GM12878 (cell line): ENCODE data around the gene PRKCG.

Experiments
- POLR2A ChIP-seq: IDR thresholded peaks from 2 replicates; pipeline ENCODE4 v1.6.1; 2011; ENCODE audit warnings: low read depth, mild to moderate bottlenecking, low read length
- TF ChIP-seq, protein P1 (sequence below): fragments of 450-650 bp; IDR thresholded peaks from 2 replicates; pipeline ENCODE4 v1.6.1; 2014; ENCODE audit warnings: mild to moderate bottlenecking

DNA sequence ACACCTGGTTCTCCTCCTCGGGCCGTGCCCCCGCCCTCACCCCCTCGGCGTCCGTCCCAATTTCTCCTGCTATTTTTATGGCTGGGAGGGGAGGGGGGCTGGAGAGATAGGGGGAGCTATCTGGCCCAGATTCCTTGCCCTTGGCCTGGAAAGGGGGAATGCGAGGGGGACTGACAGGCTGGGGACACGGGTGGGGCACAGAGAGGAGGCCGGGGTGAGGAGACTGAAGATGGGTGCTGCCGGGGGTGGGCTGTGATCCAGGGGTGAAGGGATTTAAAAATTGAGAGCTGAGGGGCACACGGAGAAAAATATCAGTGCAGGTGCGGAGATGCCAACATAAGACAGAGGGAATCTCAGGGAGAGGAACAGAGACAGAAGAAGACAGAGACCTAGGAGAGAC lies 2.3 kb downstream of the PRKCG start:
- TF ChIP-seq, protein P1, sequence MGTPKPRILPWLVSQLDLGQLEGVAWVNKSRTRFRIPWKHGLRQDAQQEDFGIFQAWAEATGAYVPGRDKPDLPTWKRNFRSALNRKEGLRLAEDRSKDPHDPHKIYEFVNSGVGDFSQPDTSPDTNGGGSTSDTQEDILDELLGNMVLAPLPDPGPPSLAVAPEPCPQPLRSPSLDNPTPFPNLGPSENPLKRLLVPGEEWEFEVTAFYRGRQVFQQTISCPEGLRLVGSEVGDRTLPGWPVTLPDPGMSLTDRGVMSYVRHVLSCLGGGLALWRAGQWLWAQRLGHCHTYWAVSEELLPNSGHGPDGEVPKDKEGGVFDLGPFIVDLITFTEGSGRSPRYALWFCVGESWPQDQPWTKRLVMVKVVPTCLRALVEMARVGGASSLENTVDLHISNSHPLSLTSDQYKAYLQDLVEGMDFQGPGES, result no peak
- no peak for TF ChIP-seq POLR2A
